GM19324 (cell line): ENCODE data around the gene COBL.

ENCODE experiments used
- ATAC-seq: cut with Tn5 transposase; IDR thresholded peaks from one replicate; pipeline ENCODE4 v1.9.1; 2021; ENCODE audit warnings: mild to moderate bottlenecking, moderate library complexity; ENCODE audit not compliant: unreplicated experiment, low FRiP score

The COBL gene

DNA sequence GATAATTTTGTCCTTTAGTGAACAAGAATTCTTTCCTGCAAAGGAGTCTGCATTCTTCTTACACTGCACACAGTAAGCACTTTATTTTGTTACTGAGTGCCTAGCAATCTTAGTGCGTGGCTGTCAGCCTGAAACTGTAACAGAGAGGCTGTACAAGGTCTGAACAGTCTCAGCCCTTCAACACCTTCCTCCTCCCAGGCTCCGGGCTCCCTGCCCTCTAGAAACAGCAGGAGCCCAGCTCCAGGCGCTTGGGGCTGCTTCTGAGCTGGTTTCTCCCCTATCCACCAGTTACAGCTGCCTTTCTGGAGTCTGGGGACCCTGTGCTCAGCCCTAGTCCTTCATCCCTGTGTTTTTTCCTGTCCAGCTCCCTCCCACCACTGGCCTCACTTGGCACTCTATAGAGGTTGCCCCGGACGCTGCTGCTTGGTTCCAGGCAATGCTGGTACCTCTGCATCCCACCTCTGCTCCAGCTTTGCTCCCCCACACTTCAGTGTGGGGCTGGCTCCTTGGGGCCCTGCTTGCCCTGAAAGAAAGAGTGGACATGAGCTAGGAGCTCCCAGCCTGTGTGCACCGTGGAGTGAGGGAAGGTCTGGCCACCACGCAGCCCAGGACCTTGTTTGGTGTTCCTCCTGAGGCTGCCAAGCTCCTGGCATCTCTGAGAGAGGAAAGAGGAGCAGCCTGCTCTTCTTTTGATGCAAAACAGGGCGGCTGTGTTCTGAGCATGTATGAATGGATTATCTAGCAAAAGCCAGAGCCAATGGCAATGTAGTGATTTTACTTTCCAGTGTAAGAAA lies 282.7 kb downstream of the COBL start:
- ATAC-seq: no peak

DNA sequence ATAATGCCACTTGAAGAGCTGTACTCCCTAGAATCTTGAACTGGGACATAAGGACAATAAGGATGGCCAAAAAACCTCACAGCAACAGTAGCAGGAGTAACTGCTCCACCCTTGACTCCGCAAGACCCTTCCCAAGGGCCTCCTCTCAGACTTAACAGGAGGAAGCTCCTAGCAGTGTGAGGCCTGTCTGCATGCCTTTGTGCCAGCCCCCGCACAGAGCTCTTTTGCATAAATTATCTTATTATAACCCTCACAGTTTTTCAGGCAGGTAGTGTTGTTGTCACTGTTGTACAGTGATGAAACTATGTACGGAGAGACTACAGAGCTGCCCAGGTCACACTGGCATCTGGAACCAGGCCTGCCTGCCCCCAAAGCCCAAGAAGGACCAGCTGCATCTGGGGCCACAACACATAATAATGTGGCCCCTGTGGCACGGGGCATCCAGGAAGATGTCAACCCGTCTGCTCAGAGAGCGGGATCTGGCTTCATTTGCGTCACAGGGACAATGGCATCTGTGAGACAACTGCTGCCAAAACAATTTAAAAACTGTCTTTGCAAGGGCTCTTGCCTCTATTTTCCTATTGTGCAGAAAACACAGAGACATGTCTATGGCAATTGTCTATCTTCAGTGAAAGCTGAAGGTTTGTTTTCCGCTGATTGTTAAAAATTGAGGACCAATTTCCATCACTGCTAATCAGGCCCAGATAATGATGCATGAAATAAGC lies 284.7 kb downstream of the COBL start:
- no peak for ATAC-seq

DNA sequence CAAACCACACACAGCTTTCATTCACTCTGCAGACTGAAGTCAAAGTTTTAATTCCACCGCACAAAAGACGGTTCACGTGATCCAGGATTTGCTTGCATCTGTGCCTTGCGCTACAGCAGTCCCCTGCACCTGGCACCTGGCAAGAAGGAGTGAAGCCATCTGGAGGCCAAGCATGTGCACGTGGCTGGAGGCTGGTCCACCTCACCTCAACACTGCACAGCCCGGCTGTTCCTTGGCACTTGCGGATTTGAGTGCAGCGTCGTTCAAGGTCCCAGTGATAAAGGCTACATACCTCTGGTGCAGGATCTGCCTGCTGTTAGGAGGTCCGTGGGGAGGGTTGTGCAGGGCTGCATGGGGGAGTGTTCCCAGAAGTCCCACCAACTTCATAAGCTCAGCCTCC lies 285.4 kb downstream of the COBL start:
- no peak for ATAC-seq

DNA sequence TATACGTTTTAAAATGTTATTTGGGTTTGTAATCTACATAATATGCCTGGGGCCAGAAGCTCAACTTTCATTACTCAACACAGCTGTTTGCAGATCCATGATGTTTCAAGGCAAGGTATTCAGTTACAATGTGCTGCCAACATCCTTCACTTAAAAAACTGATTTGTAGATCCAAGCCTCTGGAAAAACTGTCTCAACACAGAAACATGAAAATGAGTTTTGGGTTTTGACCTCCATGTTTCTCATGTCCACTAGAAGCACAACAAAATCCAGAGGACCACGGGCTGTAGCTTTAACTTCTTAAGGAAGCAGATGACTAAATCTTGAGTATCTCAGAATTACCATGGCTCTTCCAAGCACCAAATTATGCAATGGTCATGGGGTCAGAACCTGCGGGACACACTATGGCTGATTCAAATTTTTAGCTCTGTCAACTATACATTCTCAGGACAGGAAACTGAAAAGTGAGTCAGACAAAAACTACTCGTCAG lies 286.9 kb downstream of the COBL start:
- no peak for ATAC-seq

DNA sequence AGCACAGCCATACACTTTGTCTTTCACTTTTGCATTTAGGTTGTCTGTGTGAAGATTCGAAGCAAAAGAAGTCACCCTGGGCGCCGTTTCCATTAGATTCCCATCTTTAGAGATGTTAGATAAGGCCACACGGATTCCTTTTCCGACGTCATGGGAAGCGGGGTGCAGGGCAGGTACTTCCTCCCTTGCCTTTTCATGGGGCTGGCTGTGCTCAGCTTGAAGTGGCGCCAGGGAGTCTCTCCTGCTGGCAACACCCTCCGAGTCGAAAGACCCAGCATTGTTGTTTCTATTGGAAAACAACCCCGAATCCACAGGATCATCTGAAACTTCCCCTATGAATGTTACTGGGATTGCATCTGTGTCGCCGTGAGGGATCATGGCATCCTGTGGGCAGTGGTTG lies 287.5 kb downstream of the COBL start:
- ATAC-seq: no peak

DNA sequence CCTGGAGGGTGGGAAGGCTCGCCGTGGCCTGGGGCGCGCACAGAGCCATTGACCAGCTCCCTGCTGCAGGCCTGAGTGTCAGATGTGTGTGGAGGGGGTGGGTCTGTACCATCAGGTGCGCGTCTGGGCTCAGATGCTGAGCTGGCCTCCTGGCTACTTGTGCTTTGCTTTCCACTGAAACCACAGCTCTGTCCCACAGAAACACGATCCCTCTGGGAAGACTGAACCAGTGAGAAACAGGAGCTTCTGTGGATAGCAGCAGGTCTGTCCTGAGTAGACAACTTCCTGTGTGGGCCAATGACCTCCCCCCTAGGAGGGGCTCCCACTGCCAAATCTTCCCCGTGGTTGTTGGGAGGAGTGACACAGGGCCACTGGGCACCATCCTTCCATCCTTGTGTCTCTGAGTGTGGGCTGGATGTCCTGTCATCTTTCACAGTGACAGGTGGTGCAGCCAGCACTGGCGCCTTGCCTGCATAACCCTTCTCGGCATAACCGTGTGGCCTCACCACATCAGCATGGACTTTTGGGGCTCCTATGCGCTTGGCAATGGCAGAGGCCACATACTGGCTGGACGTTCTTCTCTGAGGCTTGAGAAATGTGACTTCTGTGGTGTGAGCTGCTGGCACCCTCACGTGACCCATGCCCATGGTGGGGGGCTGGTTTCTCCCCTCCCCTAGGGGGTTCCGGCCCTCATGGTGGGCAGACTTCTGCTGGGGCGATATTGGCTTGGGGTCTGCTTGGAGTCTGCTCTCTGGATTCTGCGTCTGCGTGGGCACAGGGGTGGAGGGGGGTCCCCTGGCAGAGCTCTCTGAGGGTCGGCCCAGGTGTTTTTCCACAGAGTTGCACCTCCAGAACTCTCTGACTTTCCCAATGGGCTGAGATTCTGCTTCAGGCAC lies 288.4 kb downstream of the COBL start:
- no peak for ATAC-seq

DNA sequence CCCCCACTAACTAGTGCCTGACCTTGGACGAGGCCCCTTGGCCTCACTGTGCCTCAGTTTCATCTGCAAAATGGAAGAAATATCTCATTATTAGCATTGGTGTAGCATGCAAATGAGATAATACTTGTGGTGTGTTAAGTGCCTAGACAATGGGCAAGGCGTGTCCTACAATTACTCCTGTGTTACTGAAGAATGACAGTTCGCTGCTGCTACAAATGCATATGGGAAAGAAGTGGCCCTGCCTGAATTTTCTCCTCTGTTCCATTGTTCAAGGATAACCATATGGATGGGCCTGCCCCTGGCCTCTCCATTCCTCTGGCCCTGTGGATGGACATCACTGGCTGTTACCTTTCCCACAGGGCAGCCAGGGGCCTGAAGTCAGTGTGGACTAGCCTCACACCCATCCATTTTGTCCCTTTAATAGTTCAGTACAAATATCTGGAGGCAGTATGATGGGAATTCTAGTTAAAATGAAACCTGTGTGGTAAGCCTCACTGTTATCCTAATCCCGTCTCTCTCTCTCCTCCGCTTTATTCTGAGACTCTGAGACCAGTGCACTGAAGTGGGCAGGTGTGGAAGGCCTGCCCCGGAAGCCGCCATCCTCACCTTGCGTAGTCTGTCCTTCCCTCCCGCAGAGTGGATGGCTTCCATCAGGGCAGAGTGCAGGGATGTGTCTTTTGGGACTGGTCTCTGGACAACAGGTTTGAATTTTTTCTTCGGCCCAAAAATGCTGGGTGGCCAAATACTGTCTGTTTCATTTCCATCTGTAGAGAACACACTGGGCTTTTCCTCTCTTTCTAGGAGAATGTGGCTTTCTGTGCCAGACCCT lies 289.3 kb downstream of the COBL start:
- ATAC-seq: no peak

DNA sequence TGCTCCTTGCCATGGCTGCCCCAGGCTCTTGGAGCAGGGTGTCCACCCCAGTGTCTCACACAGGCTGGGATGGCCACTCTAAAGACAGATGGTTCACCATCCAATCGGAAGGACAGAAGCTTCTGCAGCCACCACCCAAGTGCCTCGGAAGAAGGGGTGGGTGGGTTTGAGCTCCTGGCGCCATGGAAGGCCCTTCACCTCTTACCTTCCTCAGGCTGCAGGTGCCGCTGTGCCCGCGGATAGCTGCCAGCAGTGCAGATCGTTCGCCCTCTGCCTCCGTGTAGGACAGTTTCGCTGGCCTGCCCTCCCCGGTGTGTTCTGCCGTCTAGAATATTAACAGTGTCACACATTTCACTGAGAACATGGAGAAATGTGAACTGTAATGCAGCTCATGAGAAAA lies 290.3 kb downstream of the COBL start:
- ATAC-seq: no peak

DNA sequence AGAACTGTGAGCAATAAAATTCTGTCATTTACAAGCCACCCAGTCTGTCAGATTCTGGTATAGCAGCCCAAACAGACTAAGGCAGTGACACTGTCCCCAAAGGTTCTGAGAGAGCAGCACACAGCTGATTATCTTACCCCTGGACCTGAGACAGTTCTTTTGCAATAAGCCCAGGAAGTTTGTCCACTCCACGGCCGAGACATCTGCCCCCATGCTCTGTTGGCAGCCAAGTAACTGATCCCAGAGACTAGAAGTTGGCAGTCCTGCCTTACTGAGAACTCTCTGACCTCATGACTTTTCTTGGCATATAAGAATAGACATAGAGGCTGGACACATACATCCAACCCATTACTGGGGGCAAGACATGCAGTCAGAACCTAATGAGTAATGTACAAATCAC lies 290.9 kb downstream of the COBL start:
- ATAC-seq: no peak

DNA sequence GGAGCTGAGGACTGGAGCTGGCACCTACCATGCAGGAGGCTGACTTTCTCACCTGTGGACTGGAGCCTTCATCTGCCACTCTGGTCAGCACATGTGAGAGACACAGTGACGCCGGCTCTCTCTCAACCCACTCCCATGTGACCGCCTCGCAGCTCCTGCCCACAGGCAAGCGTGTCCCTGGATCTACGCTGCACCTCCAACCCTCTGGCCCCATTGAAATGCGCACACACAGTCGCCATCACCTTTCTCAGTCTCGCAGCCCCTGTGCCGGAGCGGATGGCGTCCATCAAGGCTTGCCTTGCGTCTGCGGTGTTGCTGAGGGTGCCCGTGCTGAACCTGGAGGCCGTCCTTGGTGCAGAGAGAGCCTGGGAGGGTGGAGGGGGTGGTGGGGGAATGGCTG lies 291.7 kb downstream of the COBL start:
- no peak for ATAC-seq

DNA sequence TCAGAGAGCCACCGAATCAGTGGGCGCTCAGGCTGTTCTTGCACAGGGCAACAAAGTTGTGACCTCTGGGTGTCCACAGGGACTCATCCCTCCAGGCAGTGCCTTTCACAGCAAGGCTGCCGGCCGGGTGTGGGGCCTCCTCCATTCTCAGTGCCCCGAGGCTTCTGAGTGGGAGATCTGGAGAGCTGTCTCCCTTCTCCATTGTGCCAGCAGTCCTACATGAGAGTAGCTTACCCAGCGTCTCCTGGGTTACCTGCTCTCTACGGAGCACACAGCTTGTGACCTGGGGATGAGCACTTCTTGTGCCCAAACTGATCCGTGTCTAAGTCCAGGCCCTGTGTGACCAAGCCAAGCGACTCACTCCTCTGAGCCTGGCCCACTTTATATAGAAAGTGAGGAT lies 293.1 kb downstream of the COBL start:
- no peak for ATAC-seq

DNA sequence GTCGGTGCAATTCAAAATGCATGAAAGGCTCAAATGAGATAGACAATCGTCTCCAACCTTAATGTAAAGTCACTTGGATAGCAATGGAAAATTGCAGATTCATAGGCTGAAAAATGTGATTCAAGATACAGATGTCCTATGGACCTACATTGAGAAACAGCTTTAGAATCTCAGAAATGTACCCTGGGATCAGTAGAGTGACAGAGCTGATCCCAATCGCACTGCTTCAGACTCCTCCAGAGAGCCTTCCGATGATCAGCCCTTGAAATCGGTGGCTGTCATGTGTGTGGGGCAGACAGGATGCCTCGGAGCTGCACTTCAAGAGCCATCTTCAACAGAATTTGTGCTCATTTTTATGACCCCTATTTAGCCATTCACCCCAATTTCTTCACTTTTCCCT lies 293.8 kb downstream of the COBL start:
- ATAC-seq: no peak

DNA sequence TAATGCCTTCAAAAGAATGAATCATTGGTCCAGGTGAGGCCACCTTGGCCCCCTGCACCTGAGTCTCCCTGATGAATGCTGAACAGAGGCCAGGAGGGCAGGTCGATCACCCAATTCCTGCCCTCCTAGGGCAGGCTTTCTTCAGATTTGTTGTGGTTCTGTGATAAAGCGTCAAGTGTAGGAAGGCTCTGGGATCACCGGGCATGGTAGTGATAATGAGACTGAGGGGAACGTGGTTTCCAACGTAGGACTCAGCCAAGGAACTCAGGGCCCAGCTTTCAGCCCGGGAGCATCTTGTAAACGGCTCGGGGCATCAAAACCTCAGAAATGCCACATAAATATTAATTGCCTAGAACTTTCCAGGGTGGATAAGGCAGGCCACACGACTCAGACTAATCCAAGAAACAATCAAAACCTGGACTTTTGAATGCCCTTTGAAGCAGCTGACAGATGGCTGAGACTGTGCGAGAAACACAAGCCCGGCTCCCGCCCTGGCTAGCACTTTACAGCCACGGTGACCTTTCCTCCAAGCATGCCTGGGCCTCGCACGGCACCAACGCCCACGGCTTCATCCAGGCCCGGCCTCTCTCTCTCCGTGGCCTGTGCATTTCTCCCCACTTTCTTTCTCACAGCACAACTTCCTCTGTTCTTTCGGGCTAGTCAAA lies 294.6 kb downstream of the COBL start:
- no peak for ATAC-seq

DNA sequence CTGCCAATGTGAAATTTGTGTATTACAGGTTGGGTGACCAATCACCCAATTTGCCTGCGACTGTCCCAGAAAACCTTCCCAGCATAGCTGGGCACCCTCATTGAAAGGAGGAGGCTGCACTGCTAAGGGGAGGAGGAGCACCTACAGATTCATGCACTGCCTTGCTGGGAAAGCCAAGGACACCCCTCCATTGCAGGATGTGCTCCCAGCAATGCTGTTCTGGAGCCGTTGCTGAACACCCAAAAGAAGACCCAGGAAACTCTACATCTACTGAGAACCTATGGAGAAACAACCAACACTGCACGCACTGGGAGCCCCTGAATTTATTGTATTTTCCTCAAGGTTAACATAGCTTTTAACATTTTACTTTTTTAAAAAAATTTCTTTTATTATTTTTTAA lies 295.7 kb downstream of the COBL start:
- ATAC-seq: no peak

DNA sequence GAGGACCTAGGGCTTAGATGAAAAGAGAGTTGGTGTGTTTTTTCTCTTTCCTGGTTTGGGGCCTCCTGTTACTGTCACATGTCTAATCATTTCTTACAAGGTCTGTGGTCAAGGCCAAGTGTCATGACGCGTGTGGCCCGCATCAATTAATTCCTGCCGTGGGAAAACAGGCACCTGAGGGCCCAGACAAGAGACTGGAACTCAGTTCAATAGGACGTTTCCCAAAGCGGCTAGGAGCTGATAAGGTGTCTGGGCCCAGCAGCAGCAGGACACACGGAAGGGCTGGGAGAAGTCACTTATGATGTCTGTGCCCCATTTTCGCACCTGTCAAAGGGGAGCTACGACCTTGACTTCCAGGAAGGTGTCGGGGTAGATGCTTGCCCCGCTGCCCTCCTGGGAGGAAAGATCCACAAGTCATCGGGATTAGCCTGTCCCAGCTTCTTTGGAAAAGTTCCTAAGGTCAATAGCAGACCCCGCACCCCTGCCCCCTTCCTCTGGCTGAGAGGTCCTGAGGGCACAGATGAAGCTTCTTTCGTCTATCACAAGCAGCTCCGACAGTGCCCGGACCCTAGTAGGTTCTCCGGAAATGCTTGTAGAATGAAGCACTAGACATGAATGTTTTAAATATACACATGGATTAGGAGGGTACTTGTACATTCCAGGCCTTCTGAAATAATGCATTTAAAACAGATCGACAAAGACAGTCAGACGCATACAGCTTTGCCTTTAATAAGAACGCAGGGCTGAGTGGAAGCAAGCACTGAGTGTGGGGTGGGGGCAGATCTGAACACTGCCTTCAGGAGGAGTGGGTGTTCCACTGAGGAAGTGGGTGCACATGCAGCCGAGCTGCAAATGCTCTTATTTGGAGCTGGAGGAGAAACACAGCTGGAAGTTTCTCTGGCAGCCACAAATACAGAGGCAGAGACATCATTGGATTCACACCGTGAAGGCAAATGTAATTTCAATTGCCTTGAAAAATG lies 296.4 kb downstream of the COBL start:
- ATAC-seq: no peak

DNA sequence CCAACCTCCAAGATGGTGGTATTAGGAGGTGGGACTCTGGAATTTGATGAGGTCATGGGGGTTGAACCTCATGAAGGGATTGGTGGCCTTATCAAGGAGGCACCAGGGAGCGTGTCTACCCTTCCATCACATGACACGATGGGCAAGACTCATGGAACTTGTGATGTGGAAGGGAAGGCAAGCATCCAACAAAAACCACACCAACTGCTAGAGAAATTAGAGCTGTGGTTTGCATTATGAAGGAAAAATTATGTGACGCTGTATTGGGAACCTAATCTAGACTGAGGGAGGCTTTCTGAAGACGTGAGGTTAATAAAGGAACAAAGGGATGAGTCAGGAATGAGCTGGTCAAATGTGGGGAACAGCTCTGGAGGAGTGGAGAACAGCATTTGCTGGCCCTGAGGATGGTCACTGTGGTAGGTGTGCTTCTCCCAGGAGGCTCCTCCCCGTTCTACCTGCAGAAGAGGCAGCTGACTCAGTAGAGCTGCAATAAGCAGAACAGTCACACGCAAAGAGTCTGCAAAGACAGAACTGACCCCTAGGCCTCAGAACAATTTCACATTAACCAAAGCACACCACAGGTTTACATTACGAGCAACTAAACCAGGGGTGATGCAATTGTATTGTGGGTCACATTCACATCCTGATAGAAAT lies 297.3 kb downstream of the COBL start:
- ATAC-seq: no peak

DNA sequence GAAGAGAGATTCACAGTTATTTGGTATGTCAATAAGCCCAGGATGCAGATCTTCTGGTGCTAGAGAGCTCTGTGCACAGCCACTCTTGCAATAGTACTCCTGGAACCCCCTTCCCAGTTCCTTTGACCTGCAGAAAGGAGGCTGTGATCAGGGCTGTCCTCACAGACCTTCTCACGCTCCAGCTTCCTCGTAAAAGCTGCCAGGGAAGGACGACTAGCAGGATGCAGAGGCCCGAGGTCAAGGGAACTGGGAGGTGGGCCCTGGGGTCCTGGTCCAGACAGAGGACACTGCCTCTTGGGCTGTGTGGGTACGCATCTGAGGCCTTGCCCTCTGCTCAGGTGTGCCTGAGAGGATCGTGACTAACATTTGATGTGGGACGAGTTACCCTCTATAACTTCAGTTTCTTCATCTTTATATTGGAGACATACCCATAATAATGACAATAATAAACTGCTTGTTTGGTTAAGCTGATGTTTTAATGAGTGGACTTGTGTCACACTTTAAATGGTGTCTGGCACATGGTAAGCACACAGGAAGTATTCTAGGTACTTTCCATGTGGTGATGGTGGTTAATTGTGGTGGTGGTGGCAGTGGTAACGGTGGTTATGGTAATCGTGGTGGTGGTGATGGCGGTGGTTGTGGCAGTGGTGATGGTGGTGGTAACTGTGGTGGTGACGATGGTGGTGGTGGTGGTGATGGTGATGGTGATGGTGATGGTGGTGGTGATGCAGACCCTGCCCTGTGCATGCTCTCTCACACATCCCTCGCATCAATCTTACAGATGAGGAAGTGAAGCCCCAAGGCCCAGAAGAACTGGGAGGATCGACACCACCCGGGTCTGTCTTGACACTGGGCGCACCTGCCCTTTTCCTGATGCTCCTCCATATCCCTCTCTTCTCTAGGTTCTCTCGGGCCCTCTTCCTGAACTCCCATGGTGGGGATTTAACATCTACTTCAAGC lies 298.8 kb downstream of the COBL start:
- ATAC-seq: no peak
